GM21447 (cell line): ENCODE data around the gene DPH2.
A peak's percentile ranks its signal among the peaks of the same experiment; 100 is the strongest.

Experiments used
- ATAC-seq: cut with Tn5 transposase; IDR thresholded peaks from one replicate; pipeline ENCODE4 v1.9.1; 2021; ENCODE audit not compliant: unreplicated experiment

Gene DPH2

DNA sequence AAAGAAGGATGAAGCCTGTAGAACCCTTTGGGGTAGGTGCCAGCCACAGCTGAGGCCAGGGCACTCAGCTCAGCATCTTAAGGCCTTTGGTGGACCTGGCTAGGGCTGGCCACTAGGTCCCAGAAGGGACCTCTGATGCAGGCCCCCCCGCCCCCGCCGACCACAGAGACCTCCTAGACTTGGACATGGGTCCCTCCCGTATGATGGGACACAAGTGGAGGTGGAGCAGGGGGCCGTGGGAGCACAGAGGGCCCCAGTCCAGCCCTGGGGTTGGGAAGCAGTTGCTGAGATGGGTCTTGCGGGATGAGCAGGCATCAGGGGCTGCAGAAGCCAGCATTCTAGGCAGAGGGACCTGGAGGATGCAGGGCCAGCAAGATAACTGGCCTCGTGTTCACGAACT, 12.4 kb downstream of the DPH2 start:
- no peak for ATAC-seq

DNA sequence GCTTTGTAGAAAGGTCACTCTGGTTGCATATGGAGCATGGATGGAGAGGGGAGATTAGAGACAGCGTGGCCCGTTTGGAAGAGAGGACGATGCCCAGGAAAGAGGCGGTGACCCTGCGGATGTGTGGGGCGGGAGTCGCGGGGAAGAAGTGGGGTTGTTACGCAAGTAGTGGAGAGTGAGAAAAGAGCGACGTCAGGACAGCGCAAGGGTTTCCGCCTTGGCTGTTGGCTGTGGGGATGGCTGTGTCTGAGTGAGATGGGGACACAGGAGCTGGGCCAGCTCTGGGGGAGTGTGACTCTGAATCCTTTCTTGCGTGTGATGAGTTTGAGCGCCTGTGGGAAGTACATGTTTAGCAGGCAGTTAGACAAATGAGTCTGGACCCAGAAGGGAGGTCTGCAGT, 13.0 kb downstream of the DPH2 start:
- ATAC-seq: no peak

DNA sequence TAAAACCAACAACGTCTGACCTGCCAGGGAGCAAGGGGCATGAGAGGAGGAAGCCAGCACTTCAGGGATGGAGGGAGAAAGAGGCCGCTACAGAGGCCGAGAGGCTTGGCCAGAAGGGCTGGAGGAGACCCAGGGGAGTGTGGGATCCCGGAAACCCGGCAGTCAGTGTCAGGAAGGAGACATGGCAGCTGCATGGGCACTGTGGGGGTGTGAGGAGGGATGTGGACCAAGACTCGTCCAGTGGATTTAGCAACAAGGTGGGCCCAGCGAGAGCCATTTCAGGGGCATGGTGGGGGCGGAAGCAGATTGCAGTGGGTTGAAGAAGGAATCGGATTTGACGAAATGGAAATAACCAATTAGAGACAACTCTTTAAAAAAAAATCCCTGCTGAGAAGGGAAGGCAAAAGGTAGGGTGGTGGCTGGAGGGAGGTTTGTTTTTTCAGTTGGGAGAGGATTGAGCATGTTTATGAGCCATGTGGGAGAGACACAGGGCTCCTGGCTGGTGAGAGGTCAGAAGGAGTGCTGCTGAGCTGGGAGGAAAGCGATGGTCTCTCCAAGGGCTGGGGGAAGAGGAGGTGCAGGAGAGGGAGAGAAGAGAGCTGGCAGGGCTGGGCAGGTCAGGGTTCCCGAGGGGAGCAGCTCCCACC, 13.6 kb downstream of the DPH2 start:
- ATAC-seq: no peak

GRCh38 chr1:43984855-43985254, 15.0 kb downstream of the DPH2 start:
- no peak for ATAC-seq

- no peak for ATAC-seq
Observed at GRCh38 chr1:43985984-43986595, 16.3 kb downstream of the DPH2 start.

DNA sequence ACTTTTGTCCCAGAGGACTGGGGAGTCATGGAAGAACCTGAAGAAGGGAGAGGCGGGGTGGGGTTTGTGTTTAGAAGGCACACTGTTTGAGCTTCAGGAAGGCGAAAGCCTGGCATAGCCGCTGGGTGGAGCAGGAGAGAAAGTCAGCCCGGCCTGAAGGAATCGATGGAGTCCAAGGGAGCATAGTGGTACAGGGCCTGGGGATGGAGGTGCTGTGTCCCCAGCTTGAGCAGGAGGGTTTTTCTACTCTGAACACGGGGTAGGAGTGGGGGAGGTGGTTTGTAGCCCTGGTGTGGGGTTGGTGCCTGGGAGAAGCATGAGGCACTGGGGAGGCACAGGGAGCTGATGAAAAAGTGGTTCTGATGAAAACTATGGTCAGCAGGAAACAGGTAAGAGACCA, 16.9 kb downstream of the DPH2 start:
- no peak for ATAC-seq

- no peak for ATAC-seq
Observed at GRCh38 chr1:43987159-43987902, 17.5 kb downstream of the DPH2 start.

GRCh38 chr1:43990271-43991199, 20.7 kb downstream of the DPH2 start:
- no peak for ATAC-seq

DNA sequence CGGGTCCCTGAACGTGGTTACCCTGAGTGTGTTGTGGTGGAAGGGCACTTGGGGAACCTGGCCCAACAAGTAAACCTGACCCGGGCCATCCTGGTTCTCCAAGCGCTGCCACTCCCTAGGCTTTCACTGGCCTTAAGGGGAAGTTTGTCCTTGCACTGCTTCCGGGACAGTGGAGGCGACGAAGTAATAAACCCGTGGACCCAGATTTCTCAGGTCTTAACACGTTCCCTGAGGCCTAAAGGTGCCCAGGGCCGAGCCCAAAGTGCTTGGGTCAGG, 21.3 kb downstream of the DPH2 start:
- no peak for ATAC-seq

- peak; percentile 61 for ATAC-seq
Observed at GRCh38 chr1:43991476-43992231, 21.8 kb downstream of the DPH2 start, which contains the start of gene CCDC24. Gene CCDC24, plus strand, starts transcription at chr1:43991599. Its CDS starts 280 bp downstream, at chr1:43991879.

DNA sequence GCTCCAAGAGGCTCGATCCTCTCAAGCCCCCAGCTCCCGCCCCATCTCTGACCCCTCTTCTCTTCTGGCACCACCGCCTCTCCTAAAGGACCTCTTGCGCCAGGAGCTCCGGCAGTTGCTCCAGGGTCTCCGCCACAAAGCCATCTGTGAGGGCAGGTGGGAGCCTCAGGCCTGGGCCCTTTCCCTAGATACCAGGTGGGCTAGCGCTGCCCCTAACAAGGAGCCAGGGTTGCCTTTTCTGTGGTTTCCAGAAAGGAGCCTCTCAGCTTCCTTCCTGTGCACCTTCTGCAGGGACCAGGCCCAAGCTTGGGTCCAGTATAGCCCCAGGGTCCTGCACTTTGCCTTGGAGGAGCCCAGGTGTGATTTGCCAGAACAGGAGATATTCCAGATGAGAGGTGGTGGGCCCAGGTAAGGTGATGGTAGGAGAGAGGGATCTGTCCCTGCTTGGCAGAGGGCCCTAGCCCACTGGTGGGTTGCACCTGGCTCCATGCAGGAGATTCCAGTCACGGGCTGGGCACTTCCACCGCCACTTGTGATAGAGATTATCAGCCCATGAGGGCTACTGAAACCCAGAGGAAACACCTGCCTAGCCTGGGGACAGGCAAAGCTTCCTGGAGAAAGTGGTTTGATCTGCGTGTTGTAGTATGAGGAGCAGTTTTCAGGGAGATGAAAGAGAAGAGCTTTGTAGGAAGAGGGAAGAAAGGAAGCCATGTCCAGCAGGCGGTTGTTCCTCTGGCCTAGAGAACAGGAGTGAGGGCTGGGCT, 22.6 kb downstream of the DPH2 start:
- ATAC-seq: no peak

DNA sequence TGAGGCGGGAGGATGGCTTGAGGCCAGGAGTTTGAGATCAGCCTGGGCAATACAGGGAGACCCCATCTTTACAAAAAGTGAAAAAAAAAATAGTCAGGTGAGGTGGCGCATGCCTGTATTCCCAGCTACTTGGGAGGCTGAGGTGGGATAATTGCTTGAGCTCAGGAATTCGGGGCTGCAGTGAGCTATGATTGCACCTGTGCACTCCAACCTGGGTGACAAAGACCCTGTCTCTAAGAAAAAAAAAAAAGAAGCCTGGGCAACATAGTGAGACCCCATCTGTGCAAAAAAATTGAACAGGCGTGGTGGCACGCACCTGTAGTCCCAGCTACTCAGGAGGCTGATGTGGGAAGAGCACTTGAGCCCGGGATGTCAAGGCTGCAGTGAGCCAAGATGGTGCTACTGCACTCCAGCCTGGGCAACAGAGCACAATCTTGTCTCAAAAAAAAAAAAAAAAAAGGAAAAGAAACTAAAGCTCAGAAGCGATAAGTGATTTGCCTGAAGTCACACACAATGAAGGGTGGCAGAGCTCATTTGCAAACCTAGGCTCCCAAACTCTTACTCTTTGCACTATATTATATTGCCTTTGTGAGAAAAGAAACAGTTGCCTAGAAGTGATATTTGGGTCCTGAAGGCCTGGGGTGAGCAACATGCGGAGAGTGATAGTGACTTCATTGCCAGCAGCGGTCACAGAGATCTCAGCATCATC, 23.6 kb downstream of the DPH2 start:
- no peak for ATAC-seq

DNA sequence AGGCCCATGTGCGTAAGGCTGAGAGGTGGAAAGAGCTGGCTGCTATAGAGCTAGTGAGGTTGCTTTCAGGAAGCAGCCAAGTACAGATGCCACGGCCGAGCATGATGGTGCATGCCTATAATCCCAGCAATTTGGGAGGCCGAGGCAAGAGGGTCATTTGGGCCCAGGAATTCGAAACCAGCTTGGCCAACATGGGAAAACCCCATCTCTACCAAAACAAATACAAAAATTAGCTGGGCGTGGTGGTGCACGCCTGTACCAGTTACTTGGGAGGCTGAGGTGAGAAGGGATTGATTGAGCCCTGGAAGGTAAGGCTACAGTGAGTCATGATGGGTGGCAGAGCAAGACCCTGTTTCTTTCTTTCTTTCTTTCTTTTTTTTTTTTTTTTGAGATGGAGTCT, 24.3 kb downstream of the DPH2 start:
- no peak for ATAC-seq

DNA sequence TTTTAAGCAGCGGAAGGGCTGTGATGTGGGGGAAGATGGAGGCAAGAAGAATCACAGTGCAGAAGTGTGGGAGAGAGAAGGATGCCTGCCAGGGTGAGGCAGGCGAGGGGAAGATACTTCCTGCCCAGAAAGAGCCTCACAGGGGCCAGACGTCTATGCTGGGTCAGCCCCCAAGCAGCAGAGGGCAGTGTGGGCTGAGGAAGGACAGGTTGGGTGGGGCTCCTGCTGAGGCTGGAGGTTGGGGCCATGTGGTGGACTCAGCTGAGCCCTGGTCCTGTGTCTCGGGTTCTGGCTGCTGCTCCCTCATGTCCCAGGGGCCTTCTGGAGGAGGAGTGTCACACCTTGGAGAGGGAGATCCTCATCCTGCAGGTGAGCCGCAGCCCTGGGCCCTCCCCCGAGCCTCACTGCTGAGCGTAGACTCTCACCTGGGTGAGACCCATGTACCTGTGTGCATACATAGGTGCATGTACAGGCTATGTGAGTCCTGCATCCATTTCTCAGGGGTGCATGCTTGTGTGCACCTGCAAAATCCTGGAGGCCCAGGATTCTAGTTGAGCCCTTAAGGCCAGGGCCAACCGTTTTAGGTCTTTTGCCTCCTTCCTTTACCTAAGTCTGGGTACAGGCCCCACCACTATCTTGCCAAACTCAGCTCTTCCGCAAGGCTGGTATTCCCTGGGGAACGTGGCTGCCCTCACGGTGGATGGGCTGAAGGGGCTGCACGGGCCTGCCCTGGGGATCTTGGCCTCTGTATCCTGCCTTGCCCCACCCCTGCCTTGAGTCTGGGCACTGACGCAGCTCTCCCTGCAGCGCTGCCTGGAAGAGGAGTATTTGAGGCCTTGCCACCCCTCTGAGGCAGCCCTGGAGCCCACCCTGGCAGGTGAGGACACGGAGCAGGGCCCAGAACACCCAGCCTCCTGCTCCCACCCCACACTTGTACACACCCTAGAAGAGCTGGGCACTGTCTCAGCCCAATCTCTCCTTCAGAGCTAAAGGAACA, 25.3 kb downstream of the DPH2 start:
- no peak for ATAC-seq

GRCh38 chr1:43995984-43996732, 26.3 kb downstream of the DPH2 start:
- no peak for ATAC-seq

DNA sequence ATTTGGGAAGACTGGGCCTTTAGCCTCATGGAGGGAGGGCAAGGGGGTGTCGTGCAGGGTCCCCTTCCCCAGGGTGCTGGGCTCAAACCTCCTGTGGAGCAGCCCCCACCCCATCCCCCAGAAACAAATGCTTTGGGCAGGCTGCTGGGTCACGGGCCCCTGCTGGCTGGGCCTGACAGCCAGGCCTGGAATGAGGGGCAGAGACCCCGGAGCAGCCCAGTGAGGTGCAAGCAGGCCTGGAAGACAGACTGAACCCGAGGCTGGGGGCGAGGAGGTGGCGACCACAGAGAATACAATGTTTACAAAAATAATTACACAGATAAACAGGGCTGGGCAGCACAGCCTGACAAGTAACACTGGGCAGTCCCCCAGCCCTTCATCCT, 26.9 kb downstream of the DPH2 start:
- ATAC-seq: no peak

DNA sequence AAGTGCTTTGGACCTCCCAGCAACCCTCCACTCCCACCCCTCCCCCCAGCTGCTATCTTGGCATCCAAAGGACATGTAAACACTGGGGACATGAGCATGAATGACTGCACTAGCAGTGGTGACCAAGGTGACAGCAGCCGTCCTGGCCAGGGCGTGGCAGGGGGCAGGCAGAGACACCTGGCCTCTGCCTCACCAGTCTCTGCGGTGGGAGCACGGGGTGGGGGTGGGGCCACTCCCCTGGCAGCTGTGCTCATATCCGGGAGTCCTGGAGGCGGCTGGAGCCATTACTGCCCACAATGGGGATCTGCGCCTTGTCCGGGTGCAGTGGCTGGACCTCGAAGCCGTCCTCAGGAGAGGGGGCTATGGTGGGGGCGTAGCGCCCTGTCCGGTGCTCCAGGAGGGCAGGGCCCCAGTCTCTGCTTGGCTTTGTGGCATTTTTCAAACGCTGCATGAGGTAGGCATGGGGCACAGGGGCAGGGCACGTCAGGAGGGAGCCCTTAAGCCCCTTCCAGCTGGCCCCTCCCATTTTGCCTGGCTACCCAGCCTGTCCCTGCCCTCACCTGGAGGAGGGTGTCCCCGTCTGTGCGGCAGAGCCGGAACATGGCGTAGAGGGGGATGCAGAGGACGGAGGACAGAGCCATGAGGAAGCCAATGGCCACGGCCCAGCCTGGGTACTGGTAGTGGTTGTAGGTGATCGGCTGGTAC, 27.6 kb downstream of the DPH2 start:
- no peak for ATAC-seq
